ENCODE measurements around the gene P2RX6. TPM values are rescaled to one million over a fixed set of nuclear protein-coding genes. Genes with fewer than 3 reads are reported as not detected.

Gene P2RX6
- total RNA-seq, 1 experiment from 2014 or later, result 10.0 TPM

DNA sequence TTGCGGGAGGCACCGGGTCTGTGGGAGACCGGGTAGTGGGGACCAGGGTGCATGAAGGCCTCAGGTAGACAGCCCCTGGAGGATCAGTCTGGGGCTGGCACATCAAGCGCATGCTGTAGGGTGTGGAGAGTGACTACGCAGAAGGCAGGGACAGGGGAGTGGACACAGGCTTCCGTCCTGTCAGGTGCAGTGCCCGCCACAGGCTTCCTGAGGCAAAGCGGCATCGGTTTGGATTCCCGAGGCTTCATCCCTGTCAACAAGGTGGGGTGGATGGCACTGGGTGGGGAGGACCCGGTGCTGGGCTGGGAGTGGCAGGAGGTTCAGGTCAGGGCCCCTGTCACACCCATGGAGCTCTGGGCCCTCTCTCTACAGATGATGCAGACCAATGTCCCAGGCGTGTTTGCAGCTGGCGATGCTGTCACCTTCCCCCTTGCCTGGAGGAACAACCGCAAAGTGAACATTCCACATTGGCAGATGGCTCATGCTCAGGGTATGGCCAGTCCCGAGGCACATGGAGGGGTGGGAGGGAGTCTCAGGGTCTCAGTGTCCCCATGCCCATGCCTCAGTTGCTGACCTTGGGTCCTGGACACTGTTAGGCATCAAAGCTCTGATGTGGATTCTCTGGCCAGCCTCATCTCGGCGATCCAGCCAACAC, 37.3 kb upstream of the P2RX6 start:
- Histone ChIP-seq H3K27me3 (no peaks in the 10 kb centered on the region), H3K36me3 (no peaks in the 10 kb centered on the region), H3K4me3 (no peak overlapping the region), H3K9me3 (peaks cover 8% of the 10 kb centered on the region; the same call in 1 of the 2 replicates)
- no peak for DNase-seq

GRCh38 chr22:20978419-20978818, 36.5 kb upstream of the P2RX6 start:
- H3K9me3 ChIP-seq, result peaks cover 8% of the 10 kb centered on the region; the same call in 1 of the 2 replicates
- no peaks in the 10 kb centered on the region for H3K36me3 ChIP-seq
- no peak for DNase-seq
- H3K4me3 ChIP-seq, result no peak overlapping the region
- H3K27me3 ChIP-seq, result no peaks in the 10 kb centered on the region

DNA sequence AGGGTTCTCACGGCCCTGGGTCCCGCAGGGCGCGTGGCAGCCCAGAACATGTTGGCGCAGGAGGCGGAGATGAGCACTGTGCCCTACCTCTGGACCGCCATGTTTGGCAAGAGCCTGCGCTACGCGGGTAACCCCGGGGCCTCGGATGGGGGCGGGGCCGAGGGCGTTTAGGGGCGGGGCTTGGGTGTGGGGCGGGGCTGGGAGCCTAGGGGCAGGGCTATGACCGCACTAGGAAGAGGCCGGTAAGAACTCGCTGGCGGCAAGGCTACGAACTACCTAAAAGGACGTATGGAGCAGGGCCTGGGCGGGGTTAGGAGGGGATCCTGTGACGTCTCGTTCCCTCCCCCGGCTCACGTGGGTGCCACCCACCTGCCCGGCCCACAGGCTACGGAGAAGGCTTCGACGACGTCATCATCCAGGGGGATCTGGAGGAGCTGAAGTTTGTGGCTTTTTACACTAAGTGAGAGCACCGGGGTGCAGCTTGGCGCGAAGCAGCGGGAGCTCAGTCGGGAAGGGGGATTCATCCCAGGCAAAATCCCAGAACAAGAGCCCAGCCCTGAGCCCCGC, 35.6 kb upstream of the P2RX6 start:
- Histone ChIP-seq H3K9me3 (peaks cover 8% of the 10 kb centered on the region; the same call in 1 of the 2 replicates), H3K4me3 (no peak overlapping the region), H3K36me3 (0 out of 2 replicates have a peak, but pooled peaks cover 5% of the 10 kb centered on the region), H3K27me3 (no peaks in the 10 kb centered on the region)
- no peak for DNase-seq

DNA sequence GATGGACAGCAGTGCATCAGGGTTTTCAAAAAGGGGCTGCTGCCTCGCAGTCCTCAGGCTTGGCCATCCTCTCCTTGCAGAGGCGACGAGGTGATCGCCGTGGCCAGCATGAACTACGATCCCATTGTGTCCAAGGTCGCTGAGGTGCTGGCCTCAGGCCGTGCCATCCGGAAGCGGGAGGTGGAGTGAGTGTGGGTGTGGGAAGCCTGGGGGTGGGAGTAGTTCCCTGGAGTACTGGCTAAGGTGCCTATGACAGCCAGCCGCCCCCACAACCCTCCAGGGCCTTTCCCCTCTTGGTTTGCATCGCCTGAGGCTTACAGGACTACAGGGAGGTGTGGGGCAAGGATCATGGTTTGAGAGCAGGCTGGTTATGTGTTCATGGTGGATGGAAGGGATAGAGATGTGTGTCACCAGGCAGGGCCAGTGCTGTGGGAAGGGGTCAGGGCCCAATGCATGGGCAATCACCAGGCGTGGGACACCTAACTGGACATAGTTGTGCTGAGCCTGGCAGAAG, 35.0 kb upstream of the P2RX6 start:
- 0 out of 2 replicates have a peak, but pooled peaks cover 5% of the 10 kb centered on the region for H3K36me3 ChIP-seq
- H3K27me3 ChIP-seq, result no peaks in the 10 kb centered on the region
- DNase-seq, result no peak
- no peak overlapping the region for H3K4me3 ChIP-seq
- peaks cover 8% of the 10 kb centered on the region; the same call in 1 of the 2 replicates for H3K9me3 ChIP-seq

DNA sequence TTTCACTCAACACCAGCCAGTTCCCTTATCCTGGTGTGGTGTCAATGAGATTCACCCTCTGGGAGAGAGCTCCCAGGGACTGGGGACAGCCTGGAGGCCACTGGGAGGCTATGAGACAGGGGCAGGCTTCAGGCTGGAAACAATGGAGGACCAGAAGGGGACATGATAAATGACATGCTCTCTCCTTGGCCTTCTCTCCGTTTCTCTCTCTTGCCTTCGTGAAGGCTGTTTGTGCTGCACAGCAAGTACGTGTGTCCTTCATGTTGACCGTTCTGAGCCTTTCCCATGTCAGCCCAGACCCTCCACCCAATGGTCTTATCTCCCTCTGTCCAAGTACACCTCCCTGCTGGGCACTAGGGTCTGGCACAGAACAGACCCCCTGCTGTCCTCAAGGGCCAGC, 34.4 kb upstream of the P2RX6 start:
- Histone ChIP-seq H3K4me3 (no peak overlapping the region), H3K9me3 (peaks cover 8% of the 10 kb centered on the region; the same call in 1 of the 2 replicates)

DNA sequence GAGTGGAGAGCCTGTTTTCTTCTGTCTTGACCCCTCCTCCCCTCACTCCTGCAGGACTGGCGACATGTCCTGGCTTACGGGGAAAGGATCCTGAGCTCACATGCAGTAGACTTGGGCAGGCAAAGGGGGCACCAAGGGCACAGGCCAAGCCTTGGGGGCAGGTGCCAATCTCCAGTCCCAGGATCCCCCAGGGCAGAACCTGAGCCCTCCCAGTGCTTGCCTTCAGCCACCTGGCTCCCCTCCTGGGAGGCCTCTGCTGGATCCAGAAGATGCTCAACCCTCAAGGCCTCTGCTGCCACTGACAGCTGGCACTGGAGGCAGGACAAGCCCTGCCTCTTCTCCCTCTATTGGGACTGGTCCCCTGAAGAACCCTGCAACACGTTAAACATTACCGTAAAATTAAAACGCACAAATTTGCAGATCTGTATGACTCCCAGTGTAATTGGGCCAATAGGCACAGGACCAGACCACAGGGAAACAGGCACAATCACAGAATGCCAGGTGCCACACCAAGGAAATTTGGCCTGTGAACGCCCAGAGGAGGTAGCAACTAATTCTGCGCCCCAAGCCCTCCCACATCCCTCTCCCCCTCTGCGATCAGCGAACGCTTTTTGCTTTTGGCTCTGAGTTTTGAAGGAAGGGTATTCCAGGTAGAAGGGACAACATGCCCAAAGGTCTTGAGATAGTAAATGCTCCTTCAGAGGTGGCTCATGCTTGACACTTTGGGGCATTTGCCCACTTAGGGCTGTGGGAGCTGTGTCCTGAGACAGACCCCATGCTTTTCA, 33.8 kb upstream of the P2RX6 start:
- no peak for DNase-seq
- Histone ChIP-seq H3K4me3 (peak overlapping the region; percentile 95), H3K27me3 (no peaks in the 10 kb centered on the region), H3K9me3 (peaks cover 8% of the 10 kb centered on the region; the same call in 1 of the 2 replicates), H3K36me3 (peaks cover 12% of the 10 kb centered on the region)

More for the DNA sequence above, 34.4 kb upstream of the P2RX6 start:
- Histone ChIP-seq H3K36me3 (peaks cover 8% of the 10 kb centered on the region; the same call in 1 of the 2 replicates), H3K27me3 (no peaks in the 10 kb centered on the region)
- no peak for DNase-seq

GRCh38 chr22:20981787-20982562, 33.0 kb upstream of the P2RX6 start, which contains the start of gene LZTR1:
LZTR1 (plus strand) TSS chr22:20982297; CDS start chr22:20982372, 75 bp downstream.
- DNase-seq, result peak; percentile 81
- peaks cover 8% of the 10 kb centered on the region; the same call in 1 of the 2 replicates for H3K9me3 ChIP-seq
- peak within 1 kb of the TSS; percentile 95 for H3K4me3 ChIP-seq
- H3K27me3 ChIP-seq, result no peaks in the 10 kb centered on the region
- peaks cover 12% of the 10 kb centered on the region for H3K36me3 ChIP-seq

DNA sequence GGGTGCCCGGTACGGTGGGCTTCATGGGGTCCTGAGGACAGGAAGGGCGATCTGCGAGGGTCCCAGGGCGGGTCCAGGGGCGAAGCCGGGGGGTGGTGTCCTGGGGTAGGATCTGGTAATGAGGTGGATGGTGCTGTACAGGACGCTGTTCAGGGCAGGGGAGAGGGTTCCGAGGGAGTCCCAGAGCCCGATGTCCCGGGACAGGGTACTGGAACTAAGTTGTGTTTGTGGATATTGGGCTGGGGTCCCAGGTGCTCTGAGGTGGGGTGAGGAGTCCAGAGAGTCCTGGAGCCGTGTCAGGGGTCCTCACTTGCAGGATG, 32.4 kb upstream of the P2RX6 start:
- Histone ChIP-seq H3K9me3 (peaks cover 8% of the 10 kb centered on the region; the same call in 1 of the 2 replicates), H3K36me3 (peaks cover 12% of the 10 kb centered on the region), H3K4me3 (peak overlapping the region; percentile 95), H3K27me3 (no peaks in the 10 kb centered on the region)
- no peak for DNase-seq

DNA sequence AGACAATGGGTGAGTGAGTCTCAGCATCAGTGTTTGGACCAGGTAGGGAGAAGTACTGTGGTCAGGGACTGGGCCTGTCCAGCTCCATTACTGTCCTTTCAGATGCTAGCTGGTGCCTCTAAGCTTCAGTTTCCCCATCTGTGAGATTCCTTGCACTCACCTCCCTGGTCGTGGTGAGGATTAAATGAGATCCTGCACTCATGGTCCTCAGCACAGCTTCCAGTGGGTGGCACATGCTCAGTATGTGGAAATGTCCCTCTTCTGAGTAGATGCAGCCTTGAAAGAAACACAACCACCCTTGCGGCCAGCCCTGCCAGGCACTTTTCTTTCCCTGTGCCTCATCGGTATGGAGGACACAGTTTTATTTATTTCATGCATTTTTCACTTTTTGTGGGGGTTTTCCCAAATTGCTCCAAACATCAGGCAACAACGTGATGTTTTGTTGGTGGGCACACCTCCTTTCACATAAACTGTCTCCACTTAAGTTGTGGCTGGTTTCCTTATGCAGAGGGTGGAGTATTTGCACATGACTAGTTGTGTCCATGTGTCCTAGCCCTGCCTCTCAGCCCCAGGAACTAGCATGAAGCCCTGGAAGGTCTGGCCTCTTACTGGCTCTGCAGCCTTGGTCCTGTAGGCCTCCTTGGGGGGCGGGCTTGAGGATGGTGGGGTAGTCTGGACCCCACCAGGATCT, 31.7 kb upstream of the P2RX6 start:
- Histone ChIP-seq H3K9me3 (peaks cover 8% of the 10 kb centered on the region; the same call in 1 of the 2 replicates), H3K4me3 (peak overlapping the region; percentile 95), H3K27me3 (no peaks in the 10 kb centered on the region), H3K36me3 (peaks cover 12% of the 10 kb centered on the region)
- no peak for DNase-seq

GRCh38 chr22:20985720-20986119, 29.2 kb upstream of the P2RX6 start:
- Histone ChIP-seq H3K9me3 (no peaks in the 10 kb centered on the region), H3K36me3 (peaks cover 12% of the 10 kb centered on the region), H3K4me3 (no peak overlapping the region), H3K27me3 (no peaks in the 10 kb centered on the region)
- DNase-seq, result no peak

- H3K36me3 ChIP-seq, result peaks cover 12% of the 10 kb centered on the region
Measured at GRCh38 chr22:20986365-20986764, 28.6 kb upstream of the P2RX6 start.

GRCh38 chr22:20987375-20987774, 27.6 kb upstream of the P2RX6 start:
- DNase-seq, result no peak
- H3K36me3 ChIP-seq, result peaks cover 12% of the 10 kb centered on the region
- no peaks in the 10 kb centered on the region for H3K27me3 ChIP-seq
- H3K9me3 ChIP-seq, result no peaks in the 10 kb centered on the region
- H3K4me3 ChIP-seq, result no peak overlapping the region

More at GRCh38 chr22:20986365-20986764, 28.6 kb upstream of the P2RX6 start:
- Histone ChIP-seq H3K9me3 (no peaks in the 10 kb centered on the region), H3K4me3 (no peak overlapping the region), H3K27me3 (no peaks in the 10 kb centered on the region)
- DNase-seq, result no peak

- H3K27me3 ChIP-seq, result no peaks in the 10 kb centered on the region
- H3K4me3 ChIP-seq, result no peak overlapping the region
- no peak for DNase-seq
- no peaks in the 10 kb centered on the region for H3K9me3 ChIP-seq
- H3K36me3 ChIP-seq, result peaks cover 12% of the 10 kb centered on the region
Measured at GRCh38 chr22:20988573-20989322, 26.2 kb upstream of the P2RX6 start.

DNA sequence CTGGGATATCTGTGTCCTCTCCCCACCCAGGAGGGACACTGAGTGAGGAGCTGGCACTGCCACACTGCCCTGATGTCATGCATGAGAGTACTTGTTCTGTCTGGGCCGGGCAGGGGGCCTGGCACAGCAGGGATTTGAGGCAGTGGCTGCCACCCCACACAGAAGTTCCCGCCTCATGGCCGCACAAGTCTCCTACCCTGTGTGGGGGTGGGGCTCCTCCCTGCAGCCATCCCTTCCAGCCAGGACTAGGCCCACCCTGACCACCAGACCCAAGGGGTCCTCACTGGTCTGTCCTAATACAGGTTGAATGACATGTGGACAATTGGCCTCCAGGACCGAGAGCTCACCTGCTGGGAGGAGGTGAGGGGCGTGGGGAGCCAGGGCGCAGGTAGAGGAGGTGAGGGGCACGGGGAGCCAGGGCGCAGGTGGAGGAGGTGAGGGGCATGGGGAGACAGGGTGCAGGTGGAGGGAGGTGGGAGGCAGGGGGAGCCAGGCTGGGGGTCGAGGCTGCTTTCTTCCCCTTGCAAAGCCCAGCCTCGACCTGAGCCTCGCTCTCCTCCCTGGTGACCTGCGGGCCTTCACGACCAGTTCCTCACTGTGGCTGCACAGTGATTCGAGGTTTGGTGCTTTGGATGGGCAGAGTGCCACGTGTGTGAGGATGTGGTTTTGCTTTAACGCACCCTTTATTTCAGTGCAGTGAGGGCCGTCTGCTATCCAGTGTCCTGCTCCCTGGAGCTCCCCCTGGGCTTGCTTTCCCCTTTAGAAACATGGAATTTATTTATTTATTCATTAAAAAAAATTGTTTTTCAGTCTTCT, 25.4 kb upstream of the P2RX6 start:
- Histone ChIP-seq H3K27me3 (no peaks in the 10 kb centered on the region), H3K4me3 (no peak overlapping the region), H3K9me3 (no peaks in the 10 kb centered on the region), H3K36me3 (peaks cover 7% of the 10 kb centered on the region)
- DNase-seq, result no peak
